B cell (primary cell): ENCODE measurements around the gene FHDC1. TPM values are rescaled to one million over a fixed set of nuclear protein-coding genes. Genes with fewer than 3 reads are reported as not detected.

Experiments used
- ATAC-seq: fragments of 200-7000 bp; cut with Tn5 transposase; one replicate; pipeline ENCODE4 v1.10.0; 2021; ENCODE audit warnings: low read depth, mild to moderate bottlenecking, moderate number of reproducible peaks, moderate library complexity
- CTCF ChIA-PET: fragments of 350-600 bp; sonication (Branson Sonifier 250); formaldehyde crosslinking; loops from one replicate; lab custom pipeline; 2021; ENCODE audit warnings: antibody characterized with exemption, inconsistent platforms; lab: Charles Lee
- POLR2A ChIA-PET: fragments of 350-600 bp; sonication (Branson Sonifier 250); formaldehyde crosslinking; loops from one replicate; lab custom pipeline; 2021; ENCODE audit warnings: antibody characterized with exemption; lab: Charles Lee
- DNase-seq: peaks from one replicate; pipeline ENCODE4 v3.0.0; 2013
- H2AFZ ChIP-seq: 2 replicates; pipeline ENCODE4 v1.6.1; 2012; ENCODE audit warnings: mild to moderate bottlenecking, low read depth, low read length; ENCODE audit not compliant: insufficient read depth, poor library complexity, severe bottlenecking
- H3K27ac ChIP-seq, 2 donors: 1 replicate in 1 of 2; 2 replicates in 1 of 2; pipeline ENCODE4 v1.5.1; 2012 to 2013; ENCODE audit warnings: low read length in 2 of 2, mild to moderate bottlenecking in 2 of 2, moderate library complexity in 1 of 2
- H3K27me3 ChIP-seq, 4 experiments: fragments of 200-600 bp in 1 of 4; sonication (generic) in 1 of 4; replicated peaks in 1 of 4; 1 replicate in 2 of 4; 2 replicates in 2 of 4; pipeline versions ENCODE4 v1.6.1 to v1.7.0; 2013 to 2016; ENCODE audit warnings: low read length in 3 of 4, mild to moderate bottlenecking in 2 of 4, mixed read lengths in 1 of 4, moderate library complexity in 1 of 4; ENCODE audit not compliant: insufficient read depth in 4 of 4, control insufficient read depth in 3 of 4; ENCODE audit errors: control extremely low read depth in 1 of 4
- H3K36me3 ChIP-seq, 2 experiments: replicated peaks in 1 of 2; 1 replicate in 1 of 2; 2 replicates in 1 of 2; pipeline versions ENCODE4 v1.6.1 to v1.7.1; 2013; ENCODE audit warnings: low read length in 1 of 2; ENCODE audit not compliant: insufficient read depth in 2 of 2, control insufficient read depth in 1 of 2; ENCODE audit errors: control extremely low read depth in 1 of 2, extremely low read depth in 1 of 2
- H3K4me1 ChIP-seq, 2 donors: fragments of 200-600 bp in 1 of 2; sonication (generic) in 1 of 2; 1 replicate in 1 of 2; 2 replicates in 1 of 2; pipeline versions ENCODE4 v1.5.1 to v1.6.1; 2013 to 2017; ENCODE audit warnings: low read length in 2 of 2; ENCODE audit not compliant: control insufficient read depth in 2 of 2, insufficient read depth in 2 of 2
- H3K4me2 ChIP-seq: replicated peaks from 2 replicates; pipeline ENCODE3; 2012; ENCODE audit warnings: mild to moderate bottlenecking, low read depth, low read length; ENCODE audit not compliant: poor library complexity, severe bottlenecking
- H3K4me3 ChIP-seq, 5 experiments: fragments of 200-600 bp in 1 of 5; sonication (generic) in 1 of 5; 1 replicate in 3 of 5; 2 replicates in 2 of 5; pipeline versions ENCODE4 v1.5.1 to v1.7.0; 2011 to 2016; ENCODE audit warnings: low read length in 4 of 5, mild to moderate bottlenecking in 4 of 5, low read depth in 2 of 5, control low read depth in 1 of 5, moderate library complexity in 1 of 5; ENCODE audit not compliant: insufficient read depth in 1 of 5; ENCODE audit errors: control extremely low read depth in 1 of 5, extremely low read depth in 1 of 5
- H3K79me2 ChIP-seq: fragments of 200-600 bp; sonication (generic); one replicate; pipeline ENCODE4 v1.6.0; 2016; ENCODE audit warnings: low read length; ENCODE audit not compliant: control insufficient read depth, insufficient read depth
- H3K9ac ChIP-seq: fragments of 200-600 bp; sonication (generic); 2 replicates; pipeline ENCODE4 v1.6.1; 2017; ENCODE audit warnings: mild to moderate bottlenecking, low read length, moderate library complexity
- H3K9me3 ChIP-seq, 3 donors: one replicate each; pipeline versions ENCODE4 v1.6.1 to v1.7.1; 2013; ENCODE audit warnings: low read length in 2 of 3; ENCODE audit not compliant: control insufficient read depth in 2 of 3, insufficient read depth in 1 of 3; ENCODE audit errors: control extremely low read depth in 1 of 3
- H4K20me1 ChIP-seq: 2 replicates; pipeline ENCODE4 v1.6.0; 2012; ENCODE audit warnings: mild to moderate bottlenecking, low read length; ENCODE audit not compliant: insufficient read depth, control insufficient read depth, poor library complexity, severe bottlenecking
- H3K27ac Mint-ChIP-seq: one replicate; pipeline ENCODE4 v1.8.0; 2021; ENCODE audit warnings: mixed read lengths
- H3K27me3 Mint-ChIP-seq: one replicate; pipeline ENCODE4 v1.8.0; 2021; ENCODE audit warnings: mixed read lengths
- H3K4me1 Mint-ChIP-seq: one replicate; pipeline ENCODE4 v1.8.0; 2021; ENCODE audit warnings: mixed read lengths
- H3K4me3 Mint-ChIP-seq: one replicate; pipeline ENCODE4 v1.8.0; 2021; ENCODE audit warnings: mixed read lengths
- H3K9me3 Mint-ChIP-seq: one replicate; pipeline ENCODE4 v1.8.0; 2022; ENCODE audit warnings: mixed read lengths; ENCODE audit not compliant: insufficient read depth
- EZH2 ChIP-seq: IDR thresholded peaks from 2 replicates; pipeline ENCODE4 v1.6.1; 2012; ENCODE audit warnings: borderline replicate concordance, low read depth, mild to moderate bottlenecking, moderate library complexity, low read length; ENCODE audit not compliant: insufficient read depth, poor library complexity, severe bottlenecking
- WGBS: methylation state at CpG from one replicate; pipeline ENCODE4 v1.1.5; 2013; ENCODE audit warnings: missing lambda C conversion rate; ENCODE audit not compliant: insufficient coverage; 5-methylcytosine and 5-hydroxymethylcytosine counted together
- intact Hi-C: fragments of 100-400 bp; cut with micrococcal nuclease; formaldehyde crosslinking; loops from one replicate; pipeline ENCODE4 v1.10.0; 2022
- polyA plus RNA-seq: library from polyadenylated mRNA; depleted of rRNA; stranded (reverse); fragments of >200 nt; gene quantifications from 2 replicates; pipeline ENCODE4 v1.2.3, GENCODE V29; 2012
- total RNA-seq, 2 donors: library from RNA; stranded (reverse); fragments of 120-200 nt in 1 of 2; gene quantifications; 1 replicate in 1 of 2; 2 replicates in 1 of 2; pipeline versions ENCODE4 v1.2.3 to v1.2.4, GENCODE V29; 2013 to 2022
- TF ChIP-seq, protein P1 (sequence below): fragments of 200-600 bp; IDR thresholded peaks from one replicate; pipeline ENCODE4 v1.8.0; 2022; ENCODE audit warnings: antibody characterized with exemption, mild to moderate bottlenecking

The FHDC1 gene
- total and polyA plus RNA-seq, 2 donors (not counting 1 experiment from before 2014, with no cell fraction given): 0.13 to 0.57 TPM

DNA sequence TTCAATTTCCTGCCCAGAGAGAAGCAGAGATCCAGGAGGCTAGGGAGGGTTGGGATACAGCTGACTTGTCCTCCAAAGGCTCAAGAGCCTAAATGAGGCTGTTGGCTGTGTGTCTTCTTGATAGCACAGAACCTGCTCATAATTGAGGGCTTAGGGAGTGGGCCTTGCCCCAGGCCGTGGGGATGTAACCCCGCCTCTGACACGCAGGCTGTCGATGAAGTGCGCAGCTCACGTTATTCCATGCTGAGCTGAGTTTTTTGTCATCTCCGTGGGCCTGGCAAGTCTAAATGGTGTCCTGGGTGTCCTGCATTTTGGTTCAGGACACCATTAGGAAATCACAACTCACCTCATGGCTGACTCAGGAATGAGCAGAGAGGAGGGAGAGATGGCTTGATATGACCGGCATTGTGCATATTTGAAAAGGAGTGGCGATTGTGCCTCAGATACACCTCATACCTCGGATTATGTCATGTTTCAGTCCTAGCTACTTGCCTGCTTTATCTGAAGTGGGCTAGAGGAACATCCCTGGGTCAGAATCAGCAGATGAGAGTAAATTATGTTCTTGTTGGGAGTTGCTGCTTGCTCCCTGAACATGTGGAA is 43.7 kb downstream of the FHDC1 start:
- DNase-seq (no peak), ATAC-seq (no peak)
- no peaks in the 10 kb centered on the region for H3K9me3 ChIP-seq
- H3K27me3 ChIP-seq: peaks cover 0 to 7% (median 2%) of the 10 kb centered on the region in 4 experiments
- H3K27ac ChIP-seq: no peak overlapping the region
- H3K4me1 ChIP-seq: no peaks in the 10 kb centered on the region
- H3K27ac Mint-ChIP-seq: no peak overlapping the region
- POLR2A ChIA-PET: interaction anchor here (0.5 kb wide), 1 partner anchor 659 kb away, joined by 7 read pairs; no protein-coding TSS in a partner anchor
- H3K4me1 Mint-ChIP-seq: no peaks in the 10 kb centered on the region
- no peaks in the 10 kb centered on the region for H3K9me3 Mint-ChIP-seq
- H3K27me3 Mint-ChIP-seq: peaks cover 13% of the 10 kb centered on the region
- H3K9ac ChIP-seq: no peak overlapping the region
- H3K4me3 ChIP-seq: no peak overlapping the region
- H2AFZ ChIP-seq: no peak overlapping the region
- intact Hi-C loops: no loop called here
- no peak overlapping the region for H3K4me2 ChIP-seq
- no peaks in the 10 kb centered on the region for H3K36me3 ChIP-seq
- TF ChIP-seq, protein P1, sequence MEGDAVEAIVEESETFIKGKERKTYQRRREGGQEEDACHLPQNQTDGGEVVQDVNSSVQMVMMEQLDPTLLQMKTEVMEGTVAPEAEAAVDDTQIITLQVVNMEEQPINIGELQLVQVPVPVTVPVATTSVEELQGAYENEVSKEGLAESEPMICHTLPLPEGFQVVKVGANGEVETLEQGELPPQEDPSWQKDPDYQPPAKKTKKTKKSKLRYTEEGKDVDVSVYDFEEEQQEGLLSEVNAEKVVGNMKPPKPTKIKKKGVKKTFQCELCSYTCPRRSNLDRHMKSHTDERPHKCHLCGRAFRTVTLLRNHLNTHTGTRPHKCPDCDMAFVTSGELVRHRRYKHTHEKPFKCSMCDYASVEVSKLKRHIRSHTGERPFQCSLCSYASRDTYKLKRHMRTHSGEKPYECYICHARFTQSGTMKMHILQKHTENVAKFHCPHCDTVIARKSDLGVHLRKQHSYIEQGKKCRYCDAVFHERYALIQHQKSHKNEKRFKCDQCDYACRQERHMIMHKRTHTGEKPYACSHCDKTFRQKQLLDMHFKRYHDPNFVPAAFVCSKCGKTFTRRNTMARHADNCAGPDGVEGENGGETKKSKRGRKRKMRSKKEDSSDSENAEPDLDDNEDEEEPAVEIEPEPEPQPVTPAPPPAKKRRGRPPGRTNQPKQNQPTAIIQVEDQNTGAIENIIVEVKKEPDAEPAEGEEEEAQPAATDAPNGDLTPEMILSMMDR: no peak
- no peak for TF ChIP-seq EZH2
- H3K4me3 Mint-ChIP-seq: no peak overlapping the region
- CTCF ChIA-PET: no interaction called here
- no peaks in the 10 kb centered on the region for H4K20me1 ChIP-seq
- no peaks in the 10 kb centered on the region for H3K79me2 ChIP-seq
- WGBS: 92% methylated on average over 7 of the region's 10 CpGs

DNA sequence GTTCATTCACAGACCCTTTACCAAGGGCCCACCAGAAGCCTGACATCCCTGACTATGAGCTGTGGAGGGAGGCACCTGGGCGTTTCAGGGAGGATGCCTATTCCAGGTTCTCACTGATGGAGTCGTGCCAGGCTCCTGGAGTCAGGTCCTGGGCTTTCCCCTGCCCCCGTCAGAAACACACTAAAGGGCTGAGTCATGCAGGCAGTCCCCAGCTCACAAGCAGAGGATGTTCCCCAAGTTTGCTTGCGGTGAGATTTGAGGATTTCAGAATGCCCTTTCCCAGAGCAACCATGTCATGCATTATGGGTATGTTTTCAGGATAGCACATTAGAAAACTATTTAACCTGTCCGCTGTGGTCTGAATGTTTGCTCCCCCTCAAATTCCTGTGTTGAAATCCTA is 45.2 kb downstream of the FHDC1 start:
- ChIA-PET CTCF (no interaction called here), POLR2A (no interaction called here)
- 95% methylated on average over 2 of the region's 5 CpGs for WGBS

More for the DNA sequence above, 45.2 kb downstream of the FHDC1 start:
- no peak overlapping the region for H3K4me3 ChIP-seq
- no peaks in the 10 kb centered on the region for H3K4me1 ChIP-seq
- no peak overlapping the region for H2AFZ ChIP-seq
- ATAC-seq (no peak), DNase-seq (no peak)
- H3K9me3 Mint-ChIP-seq: no peaks in the 10 kb centered on the region
- H3K79me2 ChIP-seq: no peaks in the 10 kb centered on the region
- H3K27ac ChIP-seq: no peak overlapping the region
- H3K4me2 ChIP-seq: no peak overlapping the region
- no peak overlapping the region for H3K9ac ChIP-seq
- H3K4me1 Mint-ChIP-seq: no peaks in the 10 kb centered on the region
- H3K27ac Mint-ChIP-seq: no peak overlapping the region
- H4K20me1 ChIP-seq: no peaks in the 10 kb centered on the region
- H3K36me3 ChIP-seq: no peaks in the 10 kb centered on the region
- TF ChIP-seq EZH2: no peak
- TF ChIP-seq, protein P1: no peak
- intact Hi-C loops: no loop called here
- H3K9me3 ChIP-seq: no peaks in the 10 kb centered on the region
- H3K4me3 Mint-ChIP-seq: no peak overlapping the region
- peaks cover 13% of the 10 kb centered on the region for H3K27me3 Mint-ChIP-seq
- H3K27me3 ChIP-seq: peaks cover 0 to 11% (median 2%) of the 10 kb centered on the region in 4 experiments
